Hematopoietic multipotent progenitor cell treated with erythropoietin and hydrocortisone succinate and interleukin-3 and kit ligand, for 17 days (in vitro differentiated cells): ENCODE measurements around the gene RPS5.
"Not testable (repeated sequence)": the region's sequence is repeated elsewhere in the genome, so short reads cannot be mapped to it uniquely, and the experiment has no call there.

ENCODE experiments used
- DNase-seq: peaks from one replicate; pipeline ENCODE4 v3.0.0-alpha.2; 2015; ENCODE audit warnings: low spot score

RPS5 gene

GRCh38 chr19:58356766-58357480, 30.1 kb upstream of the RPS5 start:
- DNase-seq: no peak

GRCh38 chr19:58357481-58358145, 29.5 kb upstream of the RPS5 start:
- DNase-seq: no peak

DNA sequence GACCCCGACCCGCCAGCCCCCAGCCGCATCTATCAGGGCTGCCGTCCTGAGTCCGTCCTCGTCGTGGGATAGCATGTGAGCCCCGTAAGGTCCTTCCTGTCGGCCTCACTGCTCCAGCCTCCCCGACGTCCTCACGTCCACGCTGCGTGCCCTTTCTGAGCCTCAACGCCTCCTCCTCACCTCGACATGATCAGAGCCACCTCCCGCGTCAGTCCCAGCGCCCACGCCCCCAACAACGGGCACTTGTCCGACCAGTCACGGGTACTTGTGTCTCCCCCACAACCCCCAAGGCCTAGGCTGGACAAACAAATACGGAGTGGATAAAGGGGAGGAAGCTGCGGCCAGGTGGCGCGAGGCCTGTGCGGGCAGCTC, 25.2 kb upstream of the RPS5 start:
- DNase-seq: no peak

- peak; percentile 94 for DNase-seq
Measured at GRCh38 chr19:58362272-58362994, 24.6 kb upstream of the RPS5 start, which contains the start of gene ZNF497. ZNF497 (minus strand) TSS chr19:58362751; CDS start chr19:58357635, 5,116 bp downstream.

DNA sequence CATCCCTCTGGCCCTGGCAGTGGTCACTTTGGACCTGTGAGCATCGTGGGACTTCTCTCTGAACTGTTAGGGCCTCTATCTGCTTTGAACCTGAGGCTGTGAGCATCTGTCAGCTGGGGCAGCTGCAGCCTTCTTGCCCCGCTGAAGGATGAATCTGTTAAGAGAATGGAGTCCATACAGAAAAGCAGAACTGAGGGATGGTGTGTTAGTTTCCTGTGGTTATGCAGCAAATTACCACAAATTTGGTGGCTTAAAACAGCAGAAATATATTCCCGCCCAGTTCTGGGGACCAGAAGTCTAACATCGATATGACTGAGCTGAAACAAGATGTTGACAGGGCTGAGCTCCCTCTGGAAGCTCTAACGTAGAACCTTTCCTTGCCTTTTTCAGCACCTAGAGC, 22.9 kb upstream of the RPS5 start:
- DNase-seq: no peak

DNA sequence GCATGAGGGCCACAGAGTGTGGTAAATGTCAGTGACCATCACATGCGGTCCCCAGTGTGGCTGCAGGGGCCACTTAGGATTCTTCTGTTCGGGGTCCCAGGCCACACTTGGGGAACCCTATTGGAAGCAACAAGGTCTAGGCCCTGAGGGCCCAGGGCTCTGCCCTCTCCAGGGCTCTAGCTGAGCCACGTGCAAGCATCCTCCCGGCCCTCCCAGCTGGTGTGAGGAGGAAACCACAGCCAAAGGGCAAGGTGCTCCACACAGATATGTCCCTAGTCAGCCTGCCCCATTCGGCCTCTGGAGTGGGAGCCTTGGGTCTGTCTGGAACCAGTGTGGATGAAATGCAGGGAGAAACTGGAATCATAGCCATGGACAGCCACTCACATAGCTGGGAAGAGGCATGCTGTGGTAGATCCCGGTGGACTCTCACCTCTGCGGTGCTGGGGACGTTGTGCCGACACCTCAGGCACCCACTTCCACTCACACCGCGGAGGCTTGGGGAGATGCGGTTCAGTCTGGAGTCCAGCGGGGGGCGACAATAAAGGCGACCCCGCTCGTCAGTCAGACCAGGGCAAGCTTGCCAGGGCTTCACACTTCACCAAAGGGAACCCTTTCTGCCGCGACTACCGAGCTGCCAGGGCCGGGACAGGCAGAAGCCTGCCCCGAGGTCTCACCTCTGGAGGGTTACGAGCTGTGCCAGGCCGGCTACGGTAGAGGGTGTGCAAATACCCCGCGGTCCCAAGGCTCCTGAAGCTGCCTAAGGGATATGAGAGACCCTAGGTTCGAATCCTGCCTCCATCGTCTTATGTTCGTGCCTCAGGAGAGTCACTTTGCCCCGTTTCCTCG, 20.3 kb upstream of the RPS5 start:
- no peak for DNase-seq

- no peak for DNase-seq
Measured at GRCh38 chr19:58367698-58368454, 19.2 kb upstream of the RPS5 start.

- no peak for DNase-seq
Measured at GRCh38 chr19:58368561-58369360, 18.3 kb upstream of the RPS5 start.

DNA sequence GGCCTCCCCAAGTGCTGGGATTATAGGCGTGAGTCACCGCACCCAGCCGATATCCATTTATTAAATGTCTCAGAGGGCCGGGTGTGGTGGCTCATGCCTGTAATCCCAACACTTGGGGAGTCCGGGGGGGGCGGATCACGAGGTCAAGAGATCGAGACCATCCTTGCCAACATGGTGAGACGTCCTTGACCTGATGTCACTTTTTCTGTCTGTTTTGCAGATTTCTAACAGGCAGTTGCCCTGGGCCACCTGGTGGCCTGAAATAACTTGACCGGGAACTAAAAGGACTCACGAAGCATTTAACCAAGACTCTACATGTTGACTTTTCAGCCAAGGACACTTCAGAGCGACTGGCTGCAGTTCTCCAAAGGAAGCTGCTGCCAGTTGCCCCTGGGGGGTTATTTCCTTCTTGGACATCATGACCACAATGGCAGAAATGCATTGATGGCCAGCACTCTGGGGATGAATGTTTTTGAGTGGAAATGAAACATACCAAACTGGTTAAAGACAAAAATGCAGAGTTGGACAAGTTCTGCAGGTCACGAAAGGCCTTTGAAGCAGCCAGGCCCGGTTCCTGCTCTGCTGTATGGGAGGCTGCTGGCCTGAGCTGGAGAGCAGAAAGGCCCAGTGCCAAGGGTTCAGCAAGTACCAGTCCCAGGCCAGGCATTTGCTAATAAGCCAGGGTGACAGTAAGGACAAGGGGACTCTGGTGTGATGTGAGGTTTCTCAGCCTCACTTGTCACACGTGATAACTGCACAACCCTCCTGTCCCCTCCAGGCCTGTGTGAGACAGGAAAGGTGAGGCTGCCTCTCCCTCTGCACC, 14.5 kb upstream of the RPS5 start:
- DNase-seq: no peak

- no peak for DNase-seq
Measured at GRCh38 chr19:58374200-58374599, 12.9 kb upstream of the RPS5 start.

DNA sequence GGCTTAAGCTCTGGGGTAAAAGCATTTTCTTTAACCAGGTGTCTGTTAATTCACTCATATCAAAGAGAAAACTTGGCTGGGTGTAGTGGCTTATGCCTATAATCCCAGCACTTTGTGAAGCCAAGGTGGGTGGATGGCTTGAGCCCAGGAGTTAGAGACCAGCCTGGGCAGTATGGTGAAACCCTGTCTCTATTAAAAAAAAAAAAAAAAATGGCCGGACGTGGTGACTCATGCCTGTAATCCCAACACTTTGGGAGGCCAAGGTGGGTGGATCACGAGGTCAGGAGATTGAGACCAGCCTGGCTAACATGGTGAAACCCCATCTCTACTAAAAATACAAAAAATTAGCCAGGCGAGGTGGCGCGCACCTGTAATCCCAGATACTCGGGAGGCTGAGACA, 10.3 kb upstream of the RPS5 start:
- not testable (repeated sequence) for DNase-seq

- no peak for DNase-seq
Measured at GRCh38 chr19:58379246-58379645, 7.8 kb upstream of the RPS5 start.

GRCh38 chr19:58380037-58380661, 6.9 kb upstream of the RPS5 start:
- DNase-seq: no peak

DNA sequence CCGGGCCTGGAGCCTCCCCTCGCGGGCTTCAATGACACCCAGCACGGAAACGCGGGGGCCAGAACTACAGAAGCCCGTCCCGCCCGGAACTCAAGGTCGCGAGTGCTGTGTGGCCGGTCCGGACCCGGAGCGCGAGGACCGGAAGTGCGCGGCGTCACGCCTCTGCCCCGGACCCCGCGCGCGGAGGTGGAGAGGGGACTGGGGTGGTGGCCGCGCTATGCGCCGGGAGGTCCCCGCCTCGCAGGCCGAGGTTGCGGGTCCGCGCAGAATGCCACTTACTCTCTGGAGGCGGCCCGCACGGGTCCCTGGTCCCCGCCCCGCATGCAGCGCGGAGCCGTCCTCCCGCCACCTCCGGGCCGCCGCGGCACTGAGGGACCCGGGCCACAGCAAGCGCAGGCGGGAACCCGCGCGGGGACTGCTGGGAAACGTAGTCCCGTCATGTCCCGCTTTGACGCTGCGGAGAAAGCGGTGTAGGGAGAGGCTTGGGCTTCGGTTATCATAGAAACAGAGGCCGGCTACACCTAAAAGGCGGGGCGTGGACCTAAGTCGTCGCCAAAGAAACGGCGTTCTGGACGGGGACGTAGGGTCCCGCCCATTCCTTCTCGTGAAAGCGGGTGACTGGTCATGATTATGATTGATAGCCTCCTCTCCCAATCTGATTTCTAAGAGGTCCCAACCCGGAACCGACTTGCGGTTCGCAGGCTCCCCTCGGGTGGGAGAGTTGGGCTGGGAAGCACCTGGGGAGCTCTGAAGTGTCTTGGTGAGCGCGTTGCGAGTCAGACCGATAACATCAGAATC, 6.2 kb upstream of the RPS5 start, which contains the start of gene ZNF837:
TSS of gene ZNF837 (minus strand) at position 369 of the 798 bp plus-strand sequence. CDS start 11,698 bp downstream, outside the sequence.
- peak; percentile 100 for DNase-seq

DNA sequence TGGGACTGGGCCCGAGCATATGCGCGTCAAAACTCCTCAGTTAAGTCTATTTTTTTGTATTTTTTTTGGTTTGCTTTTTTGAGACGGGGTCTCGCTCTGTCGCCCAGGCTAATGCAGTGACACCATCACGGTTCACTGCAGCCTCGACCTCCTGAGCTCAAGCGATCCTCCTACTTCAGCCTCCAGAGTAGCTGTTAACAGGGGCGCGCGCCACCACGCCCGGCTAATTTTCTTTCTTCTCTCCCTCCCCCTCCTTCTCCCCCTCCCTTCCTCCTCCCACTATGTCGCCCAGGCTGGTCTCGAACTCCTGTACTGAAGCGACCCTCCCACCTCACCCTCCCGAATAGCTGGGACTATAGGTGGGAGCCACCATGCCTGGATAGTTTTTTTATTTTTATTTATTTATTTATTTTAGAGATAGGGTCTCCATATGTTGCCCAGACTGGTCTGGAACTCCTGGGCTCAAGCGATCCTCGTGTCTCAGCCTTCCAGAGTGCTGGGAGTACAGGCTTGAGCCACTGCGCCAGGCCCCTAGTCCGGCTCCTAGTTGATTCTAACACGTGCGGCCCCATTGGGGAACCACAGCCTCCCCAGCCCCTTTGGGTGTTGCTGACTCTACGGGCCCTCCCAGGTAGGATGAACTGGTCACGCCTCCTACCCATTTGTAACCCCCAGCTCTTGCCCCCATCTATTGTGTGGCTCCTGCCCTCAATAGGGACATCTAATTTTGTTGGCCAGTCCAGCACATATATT, 5.4 kb upstream of the RPS5 start:
- no peak for DNase-seq

- DNase-seq: no peak
Measured at GRCh38 chr19:58382997-58383603, 4.0 kb upstream of the RPS5 start.

DNA sequence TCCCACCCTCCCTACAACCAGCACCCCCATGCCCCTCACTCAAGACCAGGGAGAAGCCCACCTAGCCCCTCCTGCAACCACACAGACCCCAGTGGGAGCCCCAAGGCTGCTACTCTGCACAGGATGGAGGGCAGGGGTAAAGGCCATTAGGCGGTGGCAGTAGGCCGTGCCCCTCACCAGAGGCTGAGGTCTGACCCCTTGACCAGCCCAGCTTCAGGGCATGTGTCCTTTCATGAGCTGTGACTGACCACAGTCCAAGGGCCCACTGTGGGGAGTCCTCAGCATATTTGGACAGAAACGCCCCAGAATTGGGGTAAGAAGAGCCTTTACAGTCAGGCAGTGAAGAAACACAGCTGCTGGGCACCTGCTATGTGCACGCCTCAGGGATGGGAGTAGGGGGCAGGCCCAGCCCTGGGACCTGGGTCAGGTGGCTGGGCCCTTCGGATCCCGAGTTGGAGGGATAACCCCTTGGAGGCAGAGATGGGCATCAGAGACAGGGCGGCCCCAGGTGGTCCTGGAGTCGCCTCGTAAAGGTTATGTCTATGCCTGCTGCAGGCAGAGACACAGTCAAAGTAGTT, 1.7 kb upstream of the RPS5 start:
- no peak for DNase-seq
